GM15510 (cell line): ENCODE results near the gene DPYD.

Experiments used
- POLR2A ChIP-seq: IDR thresholded peaks from 3 replicates; pipeline ENCODE4 v1.6.1; 2011; ENCODE audit warnings: borderline replicate concordance; ENCODE audit not compliant: insufficient read length; ENCODE audit errors: extremely low read depth

The DPYD gene

GRCh38 chr1:97046765-97047420 lies 873.9 kb downstream of the DPYD start:
- TF ChIP-seq POLR2A, result no peak

- TF ChIP-seq POLR2A, result no peak
Observed at GRCh38 chr1:97044159-97044760, 876.6 kb downstream of the DPYD start.

- no peak for TF ChIP-seq POLR2A
Observed at GRCh38 chr1:97042551-97042950, 878.3 kb downstream of the DPYD start.

GRCh38 chr1:97041026-97041425 lies 879.8 kb downstream of the DPYD start:
- no peak for TF ChIP-seq POLR2A

GRCh38 chr1:97038410-97038809 lies 882.4 kb downstream of the DPYD start:
- TF ChIP-seq POLR2A, result no peak

- no peak for TF ChIP-seq POLR2A
Observed at GRCh38 chr1:97034651-97035050, 886.2 kb downstream of the DPYD start.

GRCh38 chr1:97033949-97034348 lies 886.9 kb downstream of the DPYD start:
- TF ChIP-seq POLR2A, result no peak
